Stimulated activated CD8-positive, alpha-beta memory T cell treated with anti-CD3 and anti-CD28 coated beads, Interleukin-15, amount 100 ng/mL, for 1 hour (primary cell): ENCODE data around the gene FGF14.

Experiments used
- DNase-seq: peaks from one replicate; pipeline ENCODE4 v3.0.0-alpha.2; 2020; ENCODE audit warnings: low read depth

The FGF14 gene

DNA sequence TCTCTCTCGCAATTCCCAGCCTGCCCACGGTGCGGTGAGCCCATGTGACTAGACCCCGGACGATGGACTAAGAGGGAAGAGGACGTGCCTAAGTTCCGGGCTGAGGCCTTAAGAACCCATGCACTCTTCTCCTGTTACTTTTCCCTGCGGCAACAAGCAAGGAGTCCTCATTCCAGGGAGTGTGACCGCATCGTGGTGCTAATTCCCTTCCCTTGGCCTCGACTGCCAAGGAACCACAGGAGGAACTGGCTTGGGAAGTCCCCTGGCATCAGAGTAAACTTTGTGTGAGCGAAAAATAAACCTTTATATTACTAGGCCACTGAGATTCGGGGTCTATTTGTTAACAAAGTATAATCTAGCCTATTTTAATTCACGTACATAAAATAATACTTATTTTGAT is 34.0 kb downstream of the FGF14 start:
- no peak for DNase-seq

GRCh38 chr13:102361113-102361512 is 40.7 kb downstream of the FGF14 start:
- DNase-seq: no peak

GRCh38 chr13:102359264-102359663 is 42.6 kb downstream of the FGF14 start:
- DNase-seq: no peak

DNA sequence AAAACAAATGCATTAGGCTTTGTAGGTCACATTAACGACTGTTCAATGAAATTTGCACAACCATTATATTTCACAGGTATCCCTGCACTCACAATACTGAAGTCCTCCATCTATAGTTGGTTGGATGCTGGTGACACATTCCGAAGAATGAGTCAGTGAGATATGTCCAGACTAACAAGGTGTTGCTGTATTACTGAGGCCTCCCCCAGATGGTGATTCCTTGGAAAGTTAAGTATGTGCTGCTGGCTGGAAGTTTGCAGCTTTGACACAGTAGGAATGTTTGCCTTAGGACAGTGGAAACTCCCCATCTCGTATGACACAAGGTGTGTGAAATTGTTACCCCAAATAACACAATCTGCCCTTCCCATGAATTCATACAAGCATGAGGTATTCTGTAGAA is 46.6 kb downstream of the FGF14 start:
- DNase-seq: no peak

GRCh38 chr13:102354011-102354410 is 47.8 kb downstream of the FGF14 start:
- DNase-seq: no peak

GRCh38 chr13:102351521-102351920 is 50.3 kb downstream of the FGF14 start:
- DNase-seq: no peak

- no peak for DNase-seq
These were observed 54.4 kb downstream of the FGF14 start for GRCh38 chr13:102347490-102347889.

DNA sequence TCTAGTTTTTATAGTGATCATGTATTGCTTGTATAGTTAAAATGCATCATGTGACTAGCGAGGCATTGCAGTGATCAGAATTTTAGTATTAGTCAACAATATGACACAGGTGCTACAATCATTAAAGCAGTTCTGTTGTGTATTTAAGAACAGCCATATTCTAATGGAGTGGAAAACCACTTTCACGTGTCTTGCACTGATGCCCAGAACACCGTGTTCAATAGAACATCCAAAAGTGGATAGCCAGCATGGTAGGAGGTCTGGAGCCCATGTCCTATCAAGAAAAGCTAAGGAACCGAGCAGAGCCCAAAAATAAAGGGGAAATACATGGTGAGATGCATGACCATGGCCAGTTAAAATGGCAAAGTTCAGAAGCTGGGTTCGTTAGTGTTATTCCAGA is 55.1 kb downstream of the FGF14 start:
- DNase-seq: no peak

DNA sequence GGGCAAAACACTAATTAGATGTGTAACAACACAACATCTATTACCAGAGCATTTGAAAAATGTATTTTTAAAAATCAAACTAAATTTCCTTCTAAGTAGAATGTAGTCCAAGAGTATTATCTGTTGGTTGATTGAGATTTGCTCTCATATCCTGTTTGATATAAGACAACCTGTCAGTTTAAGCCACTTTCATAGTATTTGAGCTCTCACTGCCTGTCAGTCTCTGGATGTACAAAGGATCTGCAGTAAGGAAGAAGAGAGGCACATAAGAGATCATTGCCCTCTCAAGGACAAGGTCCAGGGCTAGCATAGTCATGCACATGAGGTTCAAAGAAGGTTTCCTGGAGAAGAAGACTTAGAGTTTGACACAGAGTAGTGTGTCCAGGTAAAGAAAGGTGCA is 57.4 kb downstream of the FGF14 start:
- DNase-seq: no peak

GRCh38 chr13:102333320-102334198 is 68.3 kb downstream of the FGF14 start:
- DNase-seq: no peak

DNA sequence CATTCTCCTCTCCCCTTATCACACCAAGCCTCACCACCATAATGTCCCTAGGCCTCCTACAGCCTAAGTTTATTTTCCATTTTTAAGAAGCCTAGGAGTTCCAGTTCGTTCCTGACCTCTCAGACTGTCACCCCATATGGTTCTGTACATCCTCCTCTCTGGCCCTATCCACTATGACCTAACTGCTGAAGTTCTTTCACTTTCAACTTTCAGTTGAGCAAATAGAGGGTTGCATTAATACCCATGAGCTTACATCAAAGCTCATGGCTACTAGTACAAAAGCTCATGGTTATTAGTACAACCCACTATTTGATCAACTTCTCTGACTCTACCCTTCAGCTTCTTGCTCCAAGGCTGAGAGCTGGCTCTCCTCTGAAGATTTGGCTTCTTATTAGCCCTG is 72.9 kb downstream of the FGF14 start:
- DNase-seq: no peak

- no peak for DNase-seq
These were observed 74.7 kb downstream of the FGF14 start for GRCh38 chr13:102327119-102327617.

DNA sequence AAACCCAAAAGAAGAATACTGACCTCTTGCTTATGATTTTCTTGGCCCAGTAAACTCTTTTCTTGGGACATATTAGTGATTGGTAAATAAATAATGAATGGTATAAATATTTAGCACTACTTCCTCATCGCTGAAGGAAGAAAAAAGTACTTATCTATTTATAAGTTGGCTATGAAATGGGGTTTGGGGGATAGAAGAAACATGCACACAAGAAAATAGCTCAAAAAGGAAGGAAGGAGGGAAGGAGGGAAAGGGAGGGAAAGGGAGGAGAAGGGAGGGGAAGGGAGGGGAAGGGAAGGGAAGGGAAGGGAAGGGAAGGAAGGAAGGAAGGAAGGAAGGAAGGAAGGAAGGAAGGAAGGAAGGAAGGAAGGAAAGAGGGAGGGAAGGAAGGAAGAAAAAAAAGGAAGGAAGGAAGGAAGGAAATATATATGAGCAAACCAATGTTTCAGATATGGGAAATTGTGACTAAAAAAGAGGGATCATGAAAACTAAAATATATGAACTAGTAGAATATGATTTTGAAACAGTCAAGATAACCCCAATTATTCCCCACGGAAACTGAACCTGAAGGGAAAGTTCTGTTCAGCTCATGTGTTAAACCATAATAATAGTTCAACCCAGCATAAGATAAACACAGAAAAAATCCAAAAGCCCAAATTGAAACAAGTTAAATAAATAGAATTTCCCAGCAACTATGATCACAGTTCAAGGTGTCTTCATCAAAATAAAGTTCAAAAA is 75.3 kb downstream of the FGF14 start:
- no peak for DNase-seq

DNA sequence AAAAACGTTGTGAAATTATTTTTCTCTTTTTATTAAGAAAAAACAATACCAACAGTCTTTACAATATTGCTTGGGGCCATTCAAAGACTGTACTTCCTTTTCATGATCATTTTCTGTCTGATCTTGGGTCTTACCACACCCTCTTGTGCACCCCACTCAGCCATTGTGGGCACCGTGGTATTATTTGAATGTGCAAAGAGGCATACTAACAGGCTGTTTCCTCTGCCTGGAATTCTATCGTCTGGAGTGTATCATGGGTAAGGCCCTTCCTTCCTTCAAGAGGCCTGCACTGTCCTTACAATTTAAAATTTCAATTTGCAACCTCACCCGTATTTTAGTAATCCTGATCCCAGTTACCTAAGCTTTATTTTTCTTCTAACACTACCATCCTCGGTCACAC is 76.5 kb downstream of the FGF14 start:
- DNase-seq: no peak

DNA sequence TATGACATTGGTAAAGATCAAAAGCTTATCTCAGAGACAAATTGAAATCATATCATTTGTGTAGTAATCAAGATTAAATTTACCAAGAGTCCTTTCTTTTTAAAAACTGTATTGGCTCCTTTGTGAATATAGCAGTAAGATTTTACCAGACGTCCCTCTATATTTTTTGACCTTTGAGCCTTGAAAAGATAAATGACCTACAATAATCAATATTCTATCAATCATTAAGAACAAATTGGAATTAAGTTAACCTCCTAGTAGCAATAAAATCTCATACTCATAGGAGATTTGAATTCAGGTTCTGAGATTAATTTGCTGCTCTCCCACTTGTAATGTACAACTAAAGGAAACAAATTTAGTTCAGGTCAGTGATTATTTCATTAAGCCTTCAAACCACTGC is 78.3 kb downstream of the FGF14 start:
- DNase-seq: no peak

DNA sequence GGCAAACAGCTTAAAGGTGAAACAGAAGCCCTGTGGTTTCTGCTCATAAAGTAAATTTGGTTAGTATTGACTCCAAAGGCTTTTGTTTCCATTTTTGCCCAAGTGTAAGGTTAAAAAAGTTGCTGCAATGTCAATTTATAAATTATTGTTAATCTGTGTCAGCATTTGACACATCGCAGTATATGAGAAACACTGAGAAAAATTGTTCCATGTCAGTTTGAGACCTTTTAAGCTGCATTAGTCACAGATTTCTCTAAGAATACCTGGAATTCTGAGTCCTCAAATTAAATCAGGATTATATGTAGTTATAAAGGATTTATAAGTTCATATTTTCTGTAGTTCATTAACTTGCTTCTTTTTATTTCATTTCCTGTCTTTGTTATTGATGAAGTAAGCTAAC is 78.8 kb downstream of the FGF14 start:
- DNase-seq: no peak

GRCh38 chr13:102322211-102322610 is 79.6 kb downstream of the FGF14 start:
- no peak for DNase-seq

- DNase-seq: no peak
These were observed 83.6 kb downstream of the FGF14 start for GRCh38 chr13:102318233-102318632.

DNA sequence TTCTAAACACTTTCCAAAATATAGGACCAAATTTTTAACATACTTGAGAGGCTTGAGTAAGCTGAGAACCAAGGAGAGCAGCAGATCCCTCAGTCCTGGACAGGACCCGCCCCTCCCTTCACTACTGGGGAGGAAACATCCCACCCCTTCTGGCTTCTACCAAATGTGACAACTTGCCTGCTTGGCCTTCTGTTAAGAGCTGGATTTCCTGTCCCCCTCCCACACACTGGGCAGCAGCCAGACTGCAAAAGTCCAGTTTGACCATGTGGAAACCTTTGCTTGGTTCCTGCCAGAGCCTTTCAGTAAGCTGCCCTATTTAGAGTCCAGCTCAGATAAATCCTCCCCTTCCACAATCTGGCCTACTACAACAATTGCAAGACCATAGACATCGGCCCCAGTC is 84.3 kb downstream of the FGF14 start:
- DNase-seq: no peak

GRCh38 chr13:102316732-102317131 is 85.1 kb downstream of the FGF14 start:
- no peak for DNase-seq

DNA sequence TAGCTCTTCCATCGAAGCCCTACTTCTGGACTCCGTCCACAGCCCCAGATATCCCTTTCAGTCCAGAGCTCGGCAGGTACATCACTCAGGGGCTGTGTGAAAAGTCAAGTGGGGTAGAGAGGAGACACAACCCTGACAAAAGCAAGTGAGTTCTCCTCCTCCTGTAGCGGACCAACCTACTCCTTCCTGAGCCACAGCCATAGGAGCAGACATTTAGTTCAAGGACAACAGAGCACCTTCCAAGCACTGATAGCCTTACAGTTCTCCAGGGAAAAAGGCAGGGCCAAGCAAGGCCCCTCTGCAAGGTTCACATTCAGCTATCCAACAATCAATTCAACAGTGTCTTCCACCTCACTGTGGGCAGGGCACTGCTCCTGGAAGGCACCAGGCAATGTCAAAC is 89.0 kb downstream of the FGF14 start:
- no peak for DNase-seq

DNA sequence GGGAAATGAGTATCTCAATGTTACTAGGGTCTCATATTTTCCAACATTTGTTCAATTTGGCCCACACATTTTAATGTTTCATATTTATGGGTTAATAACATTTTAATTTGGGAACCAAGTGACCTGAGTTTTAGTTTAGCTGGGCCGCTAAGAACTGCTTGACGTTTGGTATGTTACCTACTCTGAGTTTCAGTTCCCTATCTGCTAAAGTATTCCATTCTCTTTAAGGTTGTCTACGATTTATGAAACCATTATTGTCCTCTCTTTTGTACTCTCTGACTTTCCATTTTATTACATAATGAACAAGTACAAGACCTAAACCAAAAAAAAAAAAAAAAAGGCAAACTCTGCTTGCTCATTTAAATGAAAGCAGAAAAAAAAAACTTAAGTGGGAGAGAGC is 89.9 kb downstream of the FGF14 start:
- no peak for DNase-seq

- DNase-seq: no peak
These were observed 90.4 kb downstream of the FGF14 start for GRCh38 chr13:102311419-102311796.
